Common myeloid progenitor, CD34-positive (primary cell): ENCODE measurements around the gene PDIA6.
"Not testable (repeated sequence)": the region's sequence is repeated elsewhere in the genome, so short reads cannot be mapped to it uniquely, and the experiment has no call there.

Experiments used
- CTCF ChIA-PET: fragments of 350-600 bp; sonication (Branson Sonifier 250); formaldehyde crosslinking; loops from one replicate; lab custom pipeline; 2021; ENCODE audit warnings: antibody characterized with exemption; lab: Charles Lee
- POLR2A ChIA-PET: fragments of 350-600 bp; sonication (Branson Sonifier 250); formaldehyde crosslinking; loops from one replicate; lab custom pipeline; 2021; ENCODE audit warnings: antibody characterized with exemption; lab: Charles Lee
- DNase-seq, 3 donors: peaks; one replicate each; pipeline versions ENCODE4 v3.0.0 to v3.0.0-alpha.2; 2013
- H3K27ac ChIP-seq, 2 experiments: 1 replicate in 1 of 2; 2 replicates in 1 of 2; pipeline ENCODE4 v1.7.0; 2013; ENCODE audit warnings: inconsistent platforms in 2 of 2, low read length in 2 of 2, mild to moderate bottlenecking in 2 of 2, low read depth in 1 of 2, moderate library complexity in 1 of 2; ENCODE audit not compliant: severe bottlenecking in 2 of 2, insufficient read depth in 1 of 2, poor library complexity in 1 of 2
- H3K27me3 ChIP-seq, 5 experiments: replicated peaks in 2 of 5; 1 replicate in 3 of 5; 2 replicates in 2 of 5; pipeline versions ENCODE4 v1.6.1 to v1.7.0; 2013; ENCODE audit warnings: low read length in 4 of 5, mild to moderate bottlenecking in 2 of 5, moderate library complexity in 2 of 5, inconsistent platforms in 1 of 5; ENCODE audit not compliant: insufficient read depth in 5 of 5, control insufficient read depth in 4 of 5
- H3K36me3 ChIP-seq, 4 experiments: 1 replicate in 2 of 4; 2 replicates in 2 of 4; pipeline versions ENCODE4 v1.6.1 to v1.7.0; 2013; ENCODE audit warnings: low read length in 3 of 4, control low read depth in 1 of 4, mild to moderate bottlenecking in 1 of 4; ENCODE audit not compliant: control insufficient read depth in 4 of 4, insufficient read depth in 4 of 4
- H3K4me1 ChIP-seq, 4 experiments: 1 replicate in 3 of 4; 2 replicates in 1 of 4; pipeline versions ENCODE4 v1.6.1 to v1.7.1; 2013; ENCODE audit warnings: low read length in 3 of 4, mild to moderate bottlenecking in 3 of 4, control low read depth in 1 of 4, inconsistent platforms in 1 of 4, moderate library complexity in 1 of 4; ENCODE audit not compliant: control insufficient read depth in 4 of 4, insufficient read depth in 4 of 4; ENCODE audit errors: control extremely low read depth in 1 of 4
- H3K4me3 ChIP-seq, 7 experiments: 1 replicate in 4 of 7; 2 replicates in 3 of 7; pipeline versions ENCODE4 v1.5.1 to v1.7.0; 2013; ENCODE audit warnings: mild to moderate bottlenecking in 7 of 7, low read length in 6 of 7, moderate library complexity in 6 of 7, inconsistent platforms in 2 of 7, low read depth in 2 of 7, control low read depth in 1 of 7; ENCODE audit not compliant: insufficient read depth in 4 of 7, control insufficient read depth in 1 of 7; ENCODE audit errors: extremely low read depth in 1 of 7
- H3K9me3 ChIP-seq, 5 experiments: 1 replicate in 4 of 5; 2 replicates in 1 of 5; pipeline versions ENCODE4 v1.6.1 to v1.7.1; 2013; ENCODE audit warnings: low read length in 4 of 5, mild to moderate bottlenecking in 2 of 5, inconsistent platforms in 1 of 5, low read depth in 1 of 5, moderate library complexity in 1 of 5; ENCODE audit not compliant: control insufficient read depth in 4 of 5, insufficient read depth in 2 of 5; ENCODE audit errors: control extremely low read depth in 1 of 5
- WGBS: methylation state at CpG from one replicate; pipeline ENCODE4 v1.1.5; 2013; ENCODE audit not compliant: insufficient coverage; 5-methylcytosine and 5-hydroxymethylcytosine counted together

Gene PDIA6

DNA sequence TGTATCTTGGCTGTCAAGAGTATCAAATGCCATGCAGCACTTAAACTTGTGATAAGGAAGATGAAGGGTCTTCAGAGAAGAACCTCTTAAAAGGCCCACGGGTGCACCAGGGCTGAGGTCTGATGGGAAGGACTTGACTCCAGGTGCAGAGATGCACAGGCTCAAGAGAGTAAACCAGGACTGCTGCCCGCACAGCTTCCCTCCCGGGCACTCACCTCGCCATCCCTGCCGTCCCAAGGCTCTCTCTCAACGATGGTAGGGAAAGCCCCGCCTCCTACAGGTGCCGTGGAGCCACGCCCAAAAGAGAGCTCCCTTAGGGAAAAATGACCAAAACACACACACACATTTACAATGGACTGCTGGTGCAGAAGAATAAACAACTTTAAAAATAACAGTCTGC lies 27.9 kb downstream of the PDIA6 start:
- 94% methylated on average over 7 of the region's 9 CpGs for WGBS
- DNase-seq, result no peak
- Histone ChIP-seq H3K9me3 (no peaks in the 10 kb centered on the region), H3K4me1 (no peaks in the 10 kb centered on the region), H3K36me3 (peaks cover 29 to 87% (median 64%) of the 10 kb centered on the region in 4 experiments), H3K27ac (no peak overlapping the region), H3K27me3 (no peaks in the 10 kb centered on the region), H3K4me3 (no peak overlapping the region)
- ChIA-PET CTCF (interaction anchor here (0.9 kb wide), 1 partner anchor 27 kb away, joined by 3 read pairs; no protein-coding TSS in a partner anchor), POLR2A (no interaction called here)

DNA sequence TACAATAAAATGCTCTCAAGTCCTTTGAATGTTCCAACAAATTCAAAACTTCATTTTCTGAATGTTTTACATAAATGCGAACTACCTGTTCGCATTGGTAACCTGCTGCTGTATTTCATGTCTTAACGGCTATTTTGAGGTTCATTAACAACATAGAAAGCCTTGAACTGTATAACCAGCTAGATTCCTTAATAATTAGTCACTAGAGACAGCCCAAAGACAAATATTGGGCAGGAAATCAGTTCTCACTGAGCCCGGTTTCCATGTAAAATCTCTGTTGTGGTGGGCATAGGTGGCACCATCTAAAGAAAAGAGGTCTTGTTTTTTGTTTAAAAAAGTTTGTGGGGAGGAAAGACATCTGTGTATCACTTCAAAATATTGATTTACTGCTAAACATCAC lies 29.2 kb downstream of the PDIA6 start:
- ChIA-PET POLR2A (no interaction called here), CTCF (no interaction called here)
- peaks cover 25 to 81% (median 55%) of the 10 kb centered on the region in 4 experiments for H3K36me3 ChIP-seq
- H3K27ac ChIP-seq, result no peak overlapping the region
- H3K4me1 ChIP-seq, result no peaks in the 10 kb centered on the region
- H3K4me3 ChIP-seq, result no peak overlapping the region
- H3K27me3 ChIP-seq, result no peaks in the 10 kb centered on the region
- H3K9me3 ChIP-seq, result no peaks in the 10 kb centered on the region
- 93% methylated on average over 4 of the region's 4 CpGs for WGBS
- no peak for DNase-seq

DNA sequence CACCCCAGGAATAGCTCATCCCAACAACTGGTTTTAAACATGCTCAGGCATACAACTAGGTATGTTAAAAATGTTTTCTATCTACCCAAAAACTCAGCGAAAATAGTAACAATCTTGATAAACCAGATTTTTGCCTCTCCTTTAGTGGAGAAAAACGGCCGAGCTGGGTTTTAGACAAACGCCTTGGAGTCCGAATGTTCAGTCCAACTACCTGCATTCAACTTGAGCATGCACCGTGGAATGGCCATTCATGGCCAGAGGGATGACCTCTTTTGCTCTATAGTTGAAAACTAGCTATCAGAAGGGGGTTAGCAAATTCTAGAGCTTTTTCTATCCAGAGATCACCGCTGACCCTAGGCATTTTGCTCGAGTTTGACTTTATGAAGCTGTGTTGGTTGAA lies 30.8 kb downstream of the PDIA6 start:
- WGBS, result 100% methylated on average over 8 of the region's 8 CpGs
- no peak overlapping the region for H3K4me3 ChIP-seq
- ChIA-PET POLR2A (interaction anchor here (0.6 kb wide), 1 partner anchor 37 kb away, joined by 3 read pairs; no protein-coding TSS in a partner anchor), CTCF (interaction anchor here (1.7 kb wide), 1 partner anchor 10 kb away, joined by 8 read pairs; no protein-coding TSS in a partner anchor)
- H3K27me3 ChIP-seq, result no peaks in the 10 kb centered on the region
- DNase-seq, result no peak
- H3K9me3 ChIP-seq, result no peaks in the 10 kb centered on the region
- H3K27ac ChIP-seq, result no peak overlapping the region
- H3K4me1 ChIP-seq, result no peaks in the 10 kb centered on the region
- peaks cover 22 to 76% (median 45%) of the 10 kb centered on the region in 4 experiments for H3K36me3 ChIP-seq

DNA sequence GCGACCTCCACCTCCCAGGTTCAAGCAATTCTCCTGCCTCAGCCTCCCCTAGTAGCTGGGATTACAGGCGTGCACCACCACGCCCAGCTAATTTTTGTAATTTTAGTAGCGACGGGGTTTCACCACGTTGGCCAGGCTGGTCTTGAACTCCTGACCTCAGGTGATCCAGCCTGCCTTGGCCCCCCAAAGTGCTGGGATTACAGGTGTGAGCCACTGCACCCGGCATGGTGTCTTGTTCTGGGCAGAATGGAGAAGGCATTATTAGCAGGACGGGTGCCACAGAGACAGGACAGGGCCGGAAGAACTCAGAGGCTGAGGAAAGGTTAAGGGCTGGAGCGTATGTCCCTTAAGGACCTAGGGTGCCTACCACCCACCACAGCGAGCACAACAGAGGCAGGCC lies 31.8 kb downstream of the PDIA6 start:
- H3K9me3 ChIP-seq, H3K27me3 ChIP-seq, DNase-seq, POLR2A ChIA-PET, H3K4me3 ChIP-seq, H3K27ac ChIP-seq, CTCF ChIA-PET, H3K4me1 ChIP-seq: not testable (repeated sequence)
- peaks cover 17 to 69% (median 38%) of the 10 kb centered on the region in 4 experiments for H3K36me3 ChIP-seq
- 100% methylated on average over 11 of the region's 11 CpGs for WGBS

DNA sequence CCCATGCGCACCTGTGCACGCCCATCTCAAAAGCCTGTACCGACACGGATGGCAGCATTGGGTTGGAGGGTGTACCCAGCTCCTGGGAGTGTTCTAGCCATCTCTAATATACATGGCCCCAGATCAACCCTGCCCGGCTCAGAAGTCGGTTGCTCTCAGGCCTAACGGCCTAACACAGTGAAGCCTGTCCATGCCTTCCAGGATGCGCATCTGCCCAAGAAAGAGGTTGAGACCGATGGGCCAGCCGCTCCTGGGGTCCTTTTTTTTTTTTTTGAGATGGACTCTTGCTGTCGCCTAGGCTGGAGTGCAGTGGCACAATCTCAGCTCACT lies 32.1 kb downstream of the PDIA6 start:
- H3K36me3 ChIP-seq, result peaks cover 17 to 65% (median 36%) of the 10 kb centered on the region in 4 experiments
- DNase-seq, result no peak
- 99% methylated on average over 11 of the region's 11 CpGs for WGBS
- H3K27me3 ChIP-seq, result no peaks in the 10 kb centered on the region
- H3K9me3 ChIP-seq, result no peaks in the 10 kb centered on the region
- no peak overlapping the region for H3K4me3 ChIP-seq
- no peak overlapping the region for H3K27ac ChIP-seq
- CTCF ChIA-PET, result no interaction called here
- POLR2A ChIA-PET, result no interaction called here
- no peaks in the 10 kb centered on the region for H3K4me1 ChIP-seq

DNA sequence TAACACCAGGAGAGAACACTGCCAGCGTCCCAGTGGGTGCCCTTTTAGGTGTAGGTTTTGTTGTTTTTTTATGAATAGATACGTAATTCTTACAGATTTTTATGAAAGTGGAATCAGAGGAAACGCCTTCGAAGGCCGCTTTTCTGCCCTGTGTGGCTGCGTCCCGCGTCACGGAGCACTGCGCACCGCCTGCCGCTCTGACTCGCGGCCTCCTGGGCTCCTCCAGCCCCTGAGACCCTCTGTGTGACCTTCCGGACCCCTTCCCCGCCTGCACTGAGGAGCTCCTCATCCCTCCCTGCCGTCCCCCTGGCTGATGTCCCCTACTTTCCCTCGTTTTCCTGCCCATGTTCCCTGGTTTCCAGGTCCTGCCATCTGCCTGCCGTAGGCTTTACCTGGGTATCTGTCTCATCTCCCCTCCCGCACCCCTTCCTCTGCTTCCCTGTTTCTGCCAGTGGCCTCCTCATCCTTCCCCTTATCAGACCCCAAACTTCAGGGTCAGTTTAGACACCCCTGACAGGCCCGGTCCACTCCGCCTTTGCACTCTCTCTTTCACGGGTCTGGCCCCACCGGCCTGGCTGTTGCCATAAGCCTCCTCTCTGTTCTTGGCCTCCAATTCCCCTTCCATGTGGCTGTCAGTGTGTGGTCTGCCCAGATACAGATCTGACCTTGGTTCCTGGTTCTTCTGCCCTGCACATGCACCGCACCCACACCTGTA lies 32.7 kb downstream of the PDIA6 start:
- WGBS, result 97% methylated on average over 23 of the region's 25 CpGs
- no peak for DNase-seq
- ChIA-PET CTCF (no interaction called here), POLR2A (no interaction called here)
- no peak overlapping the region for H3K27ac ChIP-seq
- H3K36me3 ChIP-seq, result peaks cover 17 to 60% (median 33%) of the 10 kb centered on the region in 4 experiments
- no peaks in the 10 kb centered on the region for H3K9me3 ChIP-seq
- H3K4me3 ChIP-seq, result no peak overlapping the region
- H3K4me1 ChIP-seq, result no peaks in the 10 kb centered on the region
- no peaks in the 10 kb centered on the region for H3K27me3 ChIP-seq

DNA sequence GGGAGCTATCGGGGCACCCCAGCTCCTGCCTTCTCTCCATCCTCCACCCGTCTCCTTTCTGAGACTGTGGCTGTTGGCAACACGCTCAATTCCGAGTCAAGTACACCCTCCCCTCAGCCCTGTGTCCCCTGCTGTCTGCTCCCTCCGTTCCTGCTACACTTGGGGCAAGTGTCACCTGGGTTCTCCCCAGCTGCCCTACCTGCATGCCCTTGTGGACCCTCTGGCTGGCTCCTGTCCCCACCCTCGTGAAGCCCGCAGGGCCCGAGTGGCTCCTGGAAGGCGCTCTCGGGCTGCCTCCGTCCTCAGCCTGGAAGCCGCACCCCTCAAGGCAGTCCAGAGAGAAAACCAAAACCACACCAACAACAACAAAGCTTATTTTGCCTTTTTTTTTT lies 33.9 kb downstream of the PDIA6 start:
- Histone ChIP-seq H3K9me3 (no peaks in the 10 kb centered on the region), H3K4me3 (no peak overlapping the region), H3K36me3 (peaks cover 9 to 48% (median 26%) of the 10 kb centered on the region in 4 experiments), H3K4me1 (no peaks in the 10 kb centered on the region), H3K27ac (no peak overlapping the region), H3K27me3 (no peaks in the 10 kb centered on the region)
- ChIA-PET CTCF (interaction anchor here (1.6 kb wide), 1 partner anchor 39 kb away, joined by 4 read pairs; no protein-coding TSS in a partner anchor), POLR2A (no interaction called here)
- no peak for DNase-seq
- 98% methylated on average over 6 of the region's 12 CpGs for WGBS
